RWPE1 (cell line): ENCODE results near the gene CXCL8.
A peak's percentile ranks its signal among the peaks of the same experiment; 100 is the strongest.

Source experiments
- CTCF ChIA-PET: fragments of 350-600 bp; sonication (Branson Sonifier 250); formaldehyde crosslinking; extraction: SDS; loops from one replicate; lab custom pipeline; 2021; lab: Yijun Ruan, JAX
- POLR2A ChIA-PET: fragments of 400-600 bp; formaldehyde crosslinking; extraction: SDS; loops from one replicate; lab custom pipeline; 2020; ENCODE audit warnings: antibody characterized with exemption; ENCODE audit not compliant: low non-redundant PET; lab: Yijun Ruan, JAX
- DNase-seq: peaks from one replicate; pipeline ENCODE4 v3.0.0; 2012; ENCODE audit warnings: low spot score
- H3K27ac ChIP-seq: fragments of 450-650 bp; 2 replicates; pipeline ENCODE4 v1.5.1; 2017
- TF ChIP-seq, protein P1 (sequence below): fragments of 450-650 bp; conservative IDR thresholded peaks from 2 replicates; pipeline ENCODE4 v1.5.1; 2017; ENCODE audit warnings: low read depth, mild to moderate bottlenecking

CXCL8 gene

DNA sequence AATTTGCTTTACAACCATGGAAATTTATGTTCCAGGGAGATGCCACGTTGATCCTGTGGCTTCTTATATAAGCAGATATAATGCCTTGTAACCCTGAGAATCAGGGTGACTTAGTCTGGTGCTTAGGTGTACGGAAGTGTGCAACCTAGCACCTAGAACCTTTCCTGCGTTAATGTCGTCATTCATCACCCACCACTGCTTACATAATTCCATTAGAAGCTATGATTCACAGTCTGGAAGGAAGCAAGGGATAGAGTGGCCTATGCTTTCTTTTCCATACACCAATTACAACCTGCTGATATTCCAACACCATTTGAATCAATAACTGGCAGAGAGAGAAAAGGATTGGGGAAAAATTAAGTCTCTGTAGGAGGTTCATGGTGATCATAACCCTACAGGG is 17.3 kb upstream of the CXCL8 start:
- POLR2A ChIA-PET = no interaction called here
- CTCF ChIA-PET = no interaction called here
- TF ChIP-seq, protein P1, sequence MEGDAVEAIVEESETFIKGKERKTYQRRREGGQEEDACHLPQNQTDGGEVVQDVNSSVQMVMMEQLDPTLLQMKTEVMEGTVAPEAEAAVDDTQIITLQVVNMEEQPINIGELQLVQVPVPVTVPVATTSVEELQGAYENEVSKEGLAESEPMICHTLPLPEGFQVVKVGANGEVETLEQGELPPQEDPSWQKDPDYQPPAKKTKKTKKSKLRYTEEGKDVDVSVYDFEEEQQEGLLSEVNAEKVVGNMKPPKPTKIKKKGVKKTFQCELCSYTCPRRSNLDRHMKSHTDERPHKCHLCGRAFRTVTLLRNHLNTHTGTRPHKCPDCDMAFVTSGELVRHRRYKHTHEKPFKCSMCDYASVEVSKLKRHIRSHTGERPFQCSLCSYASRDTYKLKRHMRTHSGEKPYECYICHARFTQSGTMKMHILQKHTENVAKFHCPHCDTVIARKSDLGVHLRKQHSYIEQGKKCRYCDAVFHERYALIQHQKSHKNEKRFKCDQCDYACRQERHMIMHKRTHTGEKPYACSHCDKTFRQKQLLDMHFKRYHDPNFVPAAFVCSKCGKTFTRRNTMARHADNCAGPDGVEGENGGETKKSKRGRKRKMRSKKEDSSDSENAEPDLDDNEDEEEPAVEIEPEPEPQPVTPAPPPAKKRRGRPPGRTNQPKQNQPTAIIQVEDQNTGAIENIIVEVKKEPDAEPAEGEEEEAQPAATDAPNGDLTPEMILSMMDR = no peak
- no peak for DNase-seq
- H3K27ac ChIP-seq = no peak overlapping the region

DNA sequence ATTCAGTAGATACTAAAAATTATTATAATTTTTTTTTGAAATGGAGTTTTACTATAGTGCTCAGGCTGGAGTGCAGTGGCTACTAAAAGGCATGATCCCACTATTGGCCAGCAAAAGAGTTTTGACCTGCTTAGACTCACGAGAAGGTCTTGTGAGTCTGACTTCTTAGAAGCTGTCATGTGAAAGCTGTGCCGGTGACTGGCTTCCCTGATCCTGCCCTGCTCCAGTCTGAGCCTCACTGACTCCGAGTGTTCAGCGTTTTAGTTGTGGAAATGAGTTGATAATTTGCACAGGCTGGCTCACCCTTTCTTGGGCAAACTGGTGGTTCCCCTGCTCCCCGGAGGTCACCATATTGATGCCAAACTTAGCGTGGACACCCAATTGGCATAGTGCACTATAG is 16.4 kb upstream of the CXCL8 start:
- H3K27ac ChIP-seq = no peak overlapping the region
- TF ChIP-seq, protein P1 = no peak
- no peak for DNase-seq
- ChIA-PET CTCF (no interaction called here), POLR2A (no interaction called here)

DNA sequence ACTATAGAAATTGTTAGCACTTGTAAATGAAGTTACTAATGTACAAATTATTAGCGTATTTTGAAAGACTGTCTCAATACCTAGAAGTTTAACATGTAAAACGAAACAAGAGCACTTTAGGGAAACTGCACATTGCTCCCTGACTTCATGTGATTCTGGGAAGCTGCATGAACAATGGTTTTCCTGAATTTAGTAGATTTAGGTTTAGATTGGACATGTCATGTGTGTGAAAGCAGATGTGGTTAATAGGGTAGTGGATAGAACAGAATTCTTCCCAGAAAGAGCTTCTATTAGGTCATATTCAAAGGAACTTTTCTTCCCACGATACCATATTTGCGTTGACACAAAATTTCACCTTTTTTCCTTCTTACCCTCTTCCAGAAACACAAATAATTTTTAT is 14.9 kb upstream of the CXCL8 start:
- no peak overlapping the region for H3K27ac ChIP-seq
- DNase-seq = no peak
- ChIA-PET POLR2A (no interaction called here), CTCF (no interaction called here)
- TF ChIP-seq, protein P1 = no peak

DNA sequence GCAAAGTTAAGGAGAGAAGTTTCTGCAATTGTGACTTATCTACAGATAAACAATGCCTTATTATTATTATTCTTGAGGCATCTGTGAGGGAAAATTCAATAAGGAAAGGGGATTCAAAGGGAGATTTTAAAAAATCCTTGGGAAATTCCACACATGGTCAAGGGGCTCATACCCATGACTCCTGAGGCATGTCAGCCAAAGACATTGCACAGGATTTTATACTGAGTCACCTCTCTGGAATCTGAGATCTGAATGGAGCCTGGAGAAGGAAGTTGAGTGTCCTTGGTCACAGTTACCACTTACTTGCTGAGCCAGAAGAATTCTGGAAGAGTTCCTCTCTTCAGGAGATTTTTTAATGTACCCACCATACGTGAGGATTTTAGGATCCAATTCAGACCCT is 14.4 kb upstream of the CXCL8 start:
- TF ChIP-seq, protein P1 = no peak
- CTCF ChIA-PET = no interaction called here
- POLR2A ChIA-PET = no interaction called here
- H3K27ac ChIP-seq = no peak overlapping the region
- DNase-seq = peak; percentile 74

DNA sequence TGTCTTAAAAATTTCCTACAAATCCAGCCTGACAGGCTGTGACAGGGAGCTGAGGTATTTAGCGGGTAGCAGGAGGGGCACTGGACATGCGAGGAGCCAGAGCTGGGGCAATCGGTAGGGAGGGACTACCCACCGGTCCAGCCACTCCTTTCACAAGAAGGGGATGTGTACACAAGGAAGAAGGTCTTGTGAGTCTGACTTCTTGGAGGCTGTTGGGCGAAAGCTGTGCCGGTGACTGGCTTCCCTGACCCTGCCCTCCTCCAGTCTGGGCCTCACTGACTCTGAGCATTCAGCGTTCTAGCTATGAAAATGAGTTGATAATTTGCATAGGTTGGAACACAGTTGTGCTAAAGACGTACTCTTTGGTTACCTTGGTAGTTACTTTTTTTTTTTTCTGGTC is 12.7 kb upstream of the CXCL8 start:
- CTCF ChIA-PET = interaction anchor here (0.6 kb wide), 1 partner anchor 196 kb away, joined by 5 read pairs; no protein-coding TSS in a partner anchor
- H3K27ac ChIP-seq = no peak overlapping the region
- no peak for DNase-seq

DNA sequence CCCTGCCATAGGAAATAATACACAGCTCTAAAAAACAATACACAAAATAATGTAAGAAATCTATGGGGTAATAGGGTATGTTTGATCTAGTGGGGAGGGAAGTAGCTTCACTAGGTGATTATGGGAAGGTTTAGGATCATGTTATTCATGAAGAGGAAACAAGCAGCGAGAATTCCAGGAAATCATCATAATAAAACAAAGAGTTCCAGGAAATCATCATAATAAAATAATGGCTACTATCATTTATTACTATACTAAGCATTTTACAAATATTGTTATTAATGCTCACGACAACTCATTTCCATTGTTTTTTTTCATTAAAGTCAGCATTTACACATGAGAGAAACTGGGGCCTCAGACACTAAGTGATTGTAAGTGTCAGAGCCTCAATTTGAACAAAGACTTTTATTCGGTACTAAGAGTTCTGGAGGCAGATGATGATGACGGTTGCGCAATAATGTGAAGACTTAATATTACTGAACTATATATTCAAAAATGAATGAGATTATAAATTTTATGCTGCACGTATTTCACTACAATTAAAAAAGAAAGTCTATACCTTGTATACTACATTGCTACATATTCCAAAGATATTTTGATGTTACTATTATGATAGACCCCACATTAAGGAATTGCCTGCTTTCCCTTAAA is 12.2 kb upstream of the CXCL8 start:
- DNase-seq = no peak
- H3K27ac ChIP-seq = no peak overlapping the region
- POLR2A ChIA-PET = no interaction called here
- CTCF ChIA-PET = no interaction called here
- TF ChIP-seq, protein P1 = no peak

More for the DNA sequence above, 12.7 kb upstream of the CXCL8 start:
- TF ChIP-seq, protein P1 = no peak
- POLR2A ChIA-PET = no interaction called here
